ENCODE results near the gene SDK1.

Gene SDK1

GRCh38 chr7:4268040-4268965, 967.3 kb downstream of the SDK1 start:
- no peak for DNase-seq

GRCh38 chr7:4269086-4269485, 968.0 kb downstream of the SDK1 start:
- no peak for DNase-seq

GRCh38 chr7:4269746-4270145, 968.7 kb downstream of the SDK1 start:
- DNase-seq: no peak

- DNase-seq: no peak
These were observed 969.2 kb downstream of the SDK1 start for GRCh38 chr7:4270268-4270667.

GRCh38 chr7:4270941-4271715, 970.1 kb downstream of the SDK1 start:
- no peak for DNase-seq

- DNase-seq: no peak
These were observed 970.6 kb downstream of the SDK1 start for GRCh38 chr7:4271716-4272015.

- no peak for DNase-seq
These were observed 971.1 kb downstream of the SDK1 start for GRCh38 chr7:4272141-4272540.

- DNase-seq: no peak
These were observed 972.6 kb downstream of the SDK1 start for GRCh38 chr7:4273566-4274230.

GRCh38 chr7:4274286-4274685, 973.2 kb downstream of the SDK1 start:
- DNase-seq: no peak

GRCh38 chr7:4277936-4278335, 976.9 kb downstream of the SDK1 start:
- no peak for DNase-seq

GRCh38 chr7:4279216-4279615, 978.2 kb downstream of the SDK1 start:
- no peak for DNase-seq

- DNase-seq: no peak
These were observed 980.4 kb downstream of the SDK1 start for GRCh38 chr7:4281231-4281993.

- DNase-seq: no peak
These were observed 981.6 kb downstream of the SDK1 start for GRCh38 chr7:4282434-4283223.

GRCh38 chr7:4286351-4286750, 985.3 kb downstream of the SDK1 start:
- no peak for DNase-seq

GRCh38 chr7:4288791-4289394, 987.8 kb downstream of the SDK1 start:
- no peak for DNase-seq

GRCh38 chr7:4297165-4297917, 996.3 kb downstream of the SDK1 start:
- DNase-seq: no peak

GRCh38 chr7:4297918-4298219, 996.8 kb downstream of the SDK1 start:
- no peak for DNase-seq

GRCh38 chr7:4299431-4299830, 998.4 kb downstream of the SDK1 start:
- DNase-seq: no peak

- DNase-seq: no peak
These were observed 1001.3 kb downstream of the SDK1 start for GRCh38 chr7:4302203-4302905.
